Left hindlimb (tissue), 1 donor: ENCODE results near the gene ZC3HAV1L.
"Not testable (repeated sequence)": the region's sequence is repeated elsewhere in the genome, so short reads cannot be mapped to it uniquely, and the experiment has no call there.

Source experiments
- DNase-seq: peaks from one replicate; pipeline ENCODE4 v3.0.0-alpha.2; 2018

The ZC3HAV1L gene

GRCh38 chr7:139011373-139011772 is 24.5 kb downstream of the ZC3HAV1L start:
- no peak for DNase-seq

- no peak for DNase-seq
Measured at GRCh38 chr7:139004321-139005090, 31.3 kb downstream of the ZC3HAV1L start.

- DNase-seq, result no peak
Measured at GRCh38 chr7:138999414-138999813, 36.4 kb downstream of the ZC3HAV1L start.

- DNase-seq, result no peak
Measured at GRCh38 chr7:138992052-138992531, 43.8 kb downstream of the ZC3HAV1L start.

- DNase-seq, result no peak
Measured at GRCh38 chr7:138987686-138988085, 48.2 kb downstream of the ZC3HAV1L start.

- no peak for DNase-seq
Measured at GRCh38 chr7:138982204-138982623, 53.6 kb downstream of the ZC3HAV1L start.

- DNase-seq, result peak; percentile 81
Measured at GRCh38 chr7:138981332-138982203, 54.3 kb downstream of the ZC3HAV1L start, which contains the start of gene KIAA1549. TSS of gene KIAA1549 (minus strand) at chr7:138981389. CDS start at chr7:138981269, 120 bp downstream.

GRCh38 chr7:138980563-138981291 is 55.1 kb downstream of the ZC3HAV1L start:
- peak; percentile 48 for DNase-seq

GRCh38 chr7:138979988-138980562 is 55.8 kb downstream of the ZC3HAV1L start:
- DNase-seq, result no peak

GRCh38 chr7:138979226-138979979 is 56.4 kb downstream of the ZC3HAV1L start:
- DNase-seq, result no peak

GRCh38 chr7:138978541-138979184 is 57.2 kb downstream of the ZC3HAV1L start:
- DNase-seq, result no peak

GRCh38 chr7:138976161-138976560 is 59.7 kb downstream of the ZC3HAV1L start:
- not testable (repeated sequence) for DNase-seq
